Superior temporal gyrus (tissue), 1 donor: ENCODE results near the gene ITGAV.

Experiments used
- DNase-seq: peaks from one replicate; pipeline ENCODE4 v3.0.0-alpha.2; 2016; ENCODE audit errors: extremely low spot score

The ITGAV gene

DNA sequence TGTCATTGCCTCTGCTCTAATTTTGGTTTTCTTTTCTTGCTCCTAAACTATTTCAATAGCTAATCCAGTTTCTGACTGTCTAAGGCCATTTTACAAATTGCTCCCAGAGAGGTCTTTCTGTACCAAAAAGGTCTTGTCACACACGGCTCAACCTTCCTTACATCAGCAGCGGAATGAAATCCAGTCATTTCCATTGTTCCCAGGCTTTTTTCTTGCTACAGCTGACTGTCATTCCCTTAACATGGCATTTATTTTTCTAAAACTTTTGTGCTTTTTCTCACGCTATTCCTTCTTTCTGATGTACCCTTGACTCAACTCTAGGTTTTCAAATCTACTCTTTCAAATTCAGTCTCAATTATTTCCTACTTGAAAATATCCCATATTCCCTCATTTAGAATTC lies 128.3 kb downstream of the ITGAV start:
- peak; percentile 66 for DNase-seq

DNA sequence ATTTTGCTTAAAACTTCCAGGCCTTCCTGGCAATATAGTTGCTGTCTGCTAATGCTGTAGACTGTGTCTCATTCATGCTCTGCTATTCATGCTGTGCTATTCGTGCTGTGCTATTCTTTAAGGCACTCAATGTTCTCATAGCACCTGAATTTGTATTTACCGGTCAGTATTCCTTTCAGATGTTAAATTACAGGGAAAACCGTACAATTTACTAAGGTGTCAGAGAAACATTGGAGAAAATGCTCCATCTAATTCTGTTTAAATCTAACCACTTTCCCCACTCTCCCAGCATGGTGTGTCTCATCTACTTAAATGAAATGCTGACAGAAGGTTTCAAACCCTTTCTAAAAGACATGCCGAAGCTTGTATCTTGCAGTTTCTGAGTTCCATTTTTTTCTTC lies 129.0 kb downstream of the ITGAV start:
- DNase-seq, result peak; percentile 69

DNA sequence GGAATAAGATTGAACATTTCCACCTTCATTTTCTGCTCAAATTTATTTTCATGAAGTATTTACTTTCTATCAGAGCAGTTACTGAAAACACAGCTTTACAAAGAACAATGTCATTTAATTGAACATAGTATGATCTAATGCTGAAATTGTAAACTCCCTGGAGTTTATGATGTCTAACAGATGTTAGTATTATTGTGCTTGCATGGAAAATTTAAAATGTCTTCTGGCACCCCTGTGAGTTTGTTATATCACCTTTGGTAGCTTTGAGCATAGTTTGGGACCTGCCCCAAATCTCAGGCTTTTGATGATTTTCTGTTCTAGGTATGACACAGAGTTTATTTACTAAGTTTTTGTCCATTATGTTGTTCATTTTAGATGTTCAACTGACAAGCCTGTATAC lies 132.1 kb downstream of the ITGAV start:
- DNase-seq, result no peak

DNA sequence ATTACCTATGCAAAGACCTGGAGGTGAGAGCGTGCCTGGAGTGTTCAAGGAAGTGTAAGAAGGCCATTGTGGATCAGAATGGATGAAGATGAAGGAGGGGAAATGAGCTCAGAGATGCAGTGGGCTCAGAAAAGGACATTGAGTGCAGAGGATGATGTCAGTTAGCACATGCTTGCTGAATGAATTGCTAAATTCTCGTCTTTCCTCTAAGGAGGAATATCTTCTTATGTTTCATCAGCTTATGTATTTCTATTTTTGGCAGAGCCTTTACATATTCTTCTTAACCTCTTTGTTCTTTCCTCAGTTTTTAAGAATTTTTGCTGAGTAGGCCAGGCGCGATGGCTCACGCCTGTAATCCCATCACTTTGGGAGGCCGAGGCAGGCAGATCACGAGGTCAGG lies 134.9 kb downstream of the ITGAV start:
- DNase-seq, result no peak

DNA sequence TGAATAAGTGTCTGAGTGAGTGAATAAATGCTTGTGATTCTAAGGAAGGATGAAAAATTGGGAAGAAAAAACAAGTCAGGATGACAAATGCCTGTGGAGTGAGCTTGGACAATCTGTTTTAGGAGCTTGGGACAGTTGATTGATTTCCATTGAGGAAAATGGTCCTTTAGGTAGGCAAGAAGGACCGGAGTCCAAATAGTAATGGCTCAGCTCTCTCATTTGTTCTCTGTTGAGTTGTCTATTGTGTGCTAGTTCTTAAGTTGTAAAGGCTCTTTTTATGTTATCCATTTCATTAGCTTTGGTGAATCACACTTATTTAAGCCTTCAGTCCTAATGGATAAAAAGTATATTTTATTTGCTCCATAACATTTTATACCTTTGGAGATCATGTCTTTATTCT lies 135.9 kb downstream of the ITGAV start:
- DNase-seq, result no peak

DNA sequence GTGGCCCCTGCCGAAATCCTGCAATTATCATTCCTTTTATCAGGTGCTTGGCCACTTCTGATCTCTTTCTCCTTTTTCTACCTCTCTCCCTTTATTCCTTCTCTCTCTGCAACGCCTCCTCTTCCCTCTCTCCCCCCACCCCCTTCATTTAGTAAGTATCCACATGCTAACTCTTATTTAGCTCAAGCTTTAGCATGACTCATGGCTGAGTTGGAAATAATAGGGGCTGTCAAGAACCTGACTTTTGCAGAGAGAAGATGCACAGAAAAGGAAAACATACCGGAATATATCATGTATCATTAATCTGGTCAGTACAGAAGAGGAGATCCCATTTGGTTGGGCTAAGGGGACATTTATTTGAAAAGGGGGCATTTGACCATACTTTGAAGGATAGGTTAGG lies 137.1 kb downstream of the ITGAV start:
- no peak for DNase-seq

DNA sequence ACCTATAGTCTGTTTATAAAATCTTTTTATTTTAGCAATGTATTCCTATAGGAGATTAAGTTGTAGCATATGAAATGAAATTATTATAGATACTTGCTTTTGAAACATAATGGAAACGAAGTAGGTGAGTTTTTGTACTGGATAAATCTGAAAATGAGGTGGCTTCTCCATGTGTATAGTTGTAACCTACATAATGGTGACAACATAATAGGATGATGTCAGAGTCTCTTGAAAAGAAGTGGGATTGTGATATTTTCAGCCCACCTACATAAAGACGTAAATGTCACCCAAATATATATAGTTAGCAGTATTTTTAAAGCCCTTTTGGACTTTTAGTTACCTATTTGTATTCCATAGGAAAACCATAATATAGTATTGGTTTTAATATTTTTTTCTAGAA lies 138.8 kb downstream of the ITGAV start:
- no peak for DNase-seq
